ENCODE data around the gene LBP.

GRCh38 chr20:38331245-38331644, 15.0 kb upstream of the LBP start:
- no peak for TF ChIP-seq POLR2A (IDR thresholded peaks at IDR 0.05; ENCODE audit: low read depth, low read length)
- no peak for TF ChIP-seq TAF1 (IDR thresholded peaks at IDR 0.05; ENCODE audit: borderline replicate concordance, low read depth, low read length)
